ENCODE data around the gene SSTR5.
"Not testable (repeated sequence)": the region's sequence is repeated elsewhere in the genome, so short reads cannot be mapped to it uniquely, and the experiment has no call there.

Gene SSTR5

DNA sequence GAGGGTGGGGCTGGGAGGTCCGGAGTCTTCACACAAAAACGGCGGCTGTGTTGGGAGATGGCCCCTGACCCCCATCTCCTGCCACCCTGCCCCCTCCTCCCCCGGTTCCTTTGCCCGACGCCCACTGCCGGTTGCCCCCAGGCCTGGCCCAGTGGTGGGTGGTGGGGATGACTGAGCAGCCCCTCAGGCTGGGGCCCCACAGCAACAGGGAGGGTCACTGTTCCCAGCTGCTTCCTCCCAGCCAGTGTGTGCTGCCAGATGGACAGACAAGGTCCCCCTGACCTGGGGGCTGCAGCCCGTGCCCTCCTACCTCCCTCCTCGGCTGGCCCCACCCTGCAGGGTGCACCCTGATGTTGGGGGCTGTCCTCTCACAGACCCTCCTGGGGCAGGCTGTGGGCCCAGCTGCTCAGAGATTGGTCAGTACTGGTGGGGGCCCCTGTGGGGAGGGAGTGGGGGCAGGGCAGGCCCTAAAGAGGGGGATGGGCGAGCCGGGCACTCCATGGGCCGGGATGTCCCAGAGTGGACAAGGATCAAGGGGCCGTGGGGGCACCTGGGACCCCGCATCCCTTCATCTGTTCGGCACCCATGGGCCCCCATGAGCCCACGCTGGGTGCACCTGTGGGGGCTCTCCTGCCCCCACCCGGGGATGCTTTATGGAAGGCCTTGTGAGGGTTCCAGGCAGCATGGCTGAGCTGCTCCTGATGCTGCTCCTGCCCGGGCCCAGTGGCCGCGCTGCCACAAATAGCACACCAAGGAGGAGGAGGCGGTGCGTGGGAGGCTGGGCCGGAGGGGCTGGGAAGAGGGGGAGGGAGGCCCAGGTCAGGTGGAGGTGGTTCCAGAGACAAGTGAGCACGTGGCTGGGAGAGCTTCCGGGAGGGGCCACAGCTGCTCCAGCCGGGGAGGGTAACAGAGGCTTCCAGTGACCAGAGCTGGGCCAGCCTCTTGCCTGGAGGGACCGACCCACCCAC is 18.4 kb downstream of the SSTR5 start:
- DNase-seq (ENCODE audit: low spot score), result no peak

DNA sequence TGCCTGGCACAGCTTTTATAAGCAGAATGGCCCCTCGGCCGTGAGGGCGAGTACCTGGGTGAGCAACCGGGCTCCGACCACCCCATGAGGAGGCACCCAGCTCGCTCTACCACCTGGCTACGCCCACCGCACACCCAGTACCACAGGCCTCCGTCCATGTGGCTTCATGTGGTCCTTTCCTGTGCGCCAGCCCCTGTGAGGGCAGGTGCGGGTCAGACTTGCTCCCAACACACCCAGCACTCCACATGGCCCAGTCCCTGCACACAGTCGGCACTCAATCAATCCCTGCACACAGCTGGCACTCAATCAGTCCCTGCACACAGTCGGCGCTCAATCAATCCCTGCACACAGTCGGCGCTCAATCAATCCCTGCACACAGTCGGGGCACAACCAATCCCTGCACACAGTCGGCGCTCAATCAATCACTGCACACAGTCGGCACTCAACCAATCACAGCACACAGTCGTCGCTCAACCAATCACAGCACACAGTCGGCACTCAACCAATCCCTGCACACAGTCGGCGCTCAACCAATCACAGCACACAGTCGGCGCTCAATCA is 19.5 kb downstream of the SSTR5 start:
- no peak for DNase-seq (ENCODE audit: low spot score)

DNA sequence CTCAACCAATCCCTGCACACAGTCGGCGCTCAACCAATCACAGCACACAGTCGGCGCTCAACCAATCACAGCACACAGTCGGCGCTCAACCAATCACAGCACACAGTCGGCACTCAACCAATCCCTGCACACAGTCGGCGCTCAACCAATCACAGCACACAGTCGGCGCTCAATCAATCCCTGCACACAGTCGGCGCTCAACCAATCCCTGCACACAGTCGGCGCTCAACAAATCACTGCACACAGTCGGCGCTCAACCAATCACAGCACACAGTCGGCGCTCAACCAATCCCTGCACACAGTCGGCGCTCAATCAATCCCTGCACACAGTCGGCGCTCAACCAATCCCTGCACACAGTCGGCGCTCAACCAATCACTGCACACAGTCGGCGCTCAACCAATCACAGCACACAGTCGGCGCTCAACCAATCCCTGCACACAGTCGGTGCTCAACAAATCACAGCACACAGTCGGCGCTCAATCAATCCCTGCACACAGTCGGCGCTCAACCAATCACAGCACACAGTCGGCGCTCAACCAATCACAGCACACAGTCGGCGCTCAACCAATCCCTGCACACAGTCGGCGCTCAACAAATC is 20.2 kb downstream of the SSTR5 start:
- DNase-seq (ENCODE audit: low spot score), result not testable (repeated sequence)

DNA sequence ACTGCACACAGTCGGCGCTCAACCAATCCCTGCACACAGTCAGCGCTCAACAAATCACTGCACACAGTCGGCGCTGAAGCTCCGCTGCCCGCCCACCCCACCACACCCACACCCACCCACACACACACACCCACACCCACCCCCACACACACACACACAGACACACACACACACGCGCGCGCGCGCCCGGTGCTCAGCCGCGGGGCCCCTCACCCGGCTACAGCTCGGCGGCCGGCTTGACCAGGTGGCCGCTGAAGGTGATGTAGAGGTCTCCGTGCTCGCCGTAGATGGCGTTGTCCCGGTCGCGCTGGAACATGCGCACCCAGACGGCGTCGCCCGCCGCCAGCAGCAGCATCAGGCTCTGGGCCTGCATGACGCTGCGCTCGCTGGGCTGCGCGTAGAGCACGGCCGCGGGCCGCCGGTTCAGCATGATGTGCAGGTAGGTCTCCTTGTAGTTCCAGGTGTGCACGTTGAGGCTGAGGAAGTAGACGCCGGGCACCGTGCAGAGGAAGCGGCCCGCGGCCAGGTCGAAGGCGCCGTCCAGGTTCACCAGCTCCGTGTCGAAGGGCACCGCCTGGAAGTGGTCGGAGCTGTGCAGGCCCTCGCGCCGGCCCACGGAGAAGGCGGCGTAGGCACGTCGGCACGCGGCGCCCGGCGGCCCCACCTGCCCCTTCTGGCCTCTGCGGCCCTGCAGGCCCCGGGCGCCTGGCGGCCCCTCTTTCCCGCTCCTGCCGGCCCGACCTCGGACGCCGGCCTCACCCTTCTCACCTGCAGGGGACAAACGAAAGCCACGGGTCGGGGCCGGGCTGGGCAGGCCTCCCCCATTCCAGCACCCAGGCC is 21.0 kb downstream of the SSTR5 start:
- DNase-seq (ENCODE audit: low spot score), result no peak

DNA sequence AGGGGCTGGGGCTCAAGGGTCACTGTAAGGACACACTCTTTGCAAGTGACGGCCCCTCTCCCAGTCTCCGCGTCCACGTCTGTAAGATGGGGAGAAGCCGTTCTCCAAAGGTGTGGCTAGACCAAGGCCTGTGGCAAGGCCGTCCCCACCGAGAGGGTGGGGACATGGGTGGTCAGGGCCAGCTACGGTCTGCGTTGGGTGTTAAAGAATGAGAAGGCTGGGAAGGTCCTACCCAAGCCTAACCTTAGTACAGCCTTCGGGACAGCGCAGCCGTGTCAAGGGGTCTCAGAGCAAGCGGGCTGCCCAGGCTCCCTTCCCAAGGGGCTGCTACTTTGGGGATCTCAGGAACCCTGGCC is 21.6 kb downstream of the SSTR5 start:
- DNase-seq (ENCODE audit: low spot score), result no peak

DNA sequence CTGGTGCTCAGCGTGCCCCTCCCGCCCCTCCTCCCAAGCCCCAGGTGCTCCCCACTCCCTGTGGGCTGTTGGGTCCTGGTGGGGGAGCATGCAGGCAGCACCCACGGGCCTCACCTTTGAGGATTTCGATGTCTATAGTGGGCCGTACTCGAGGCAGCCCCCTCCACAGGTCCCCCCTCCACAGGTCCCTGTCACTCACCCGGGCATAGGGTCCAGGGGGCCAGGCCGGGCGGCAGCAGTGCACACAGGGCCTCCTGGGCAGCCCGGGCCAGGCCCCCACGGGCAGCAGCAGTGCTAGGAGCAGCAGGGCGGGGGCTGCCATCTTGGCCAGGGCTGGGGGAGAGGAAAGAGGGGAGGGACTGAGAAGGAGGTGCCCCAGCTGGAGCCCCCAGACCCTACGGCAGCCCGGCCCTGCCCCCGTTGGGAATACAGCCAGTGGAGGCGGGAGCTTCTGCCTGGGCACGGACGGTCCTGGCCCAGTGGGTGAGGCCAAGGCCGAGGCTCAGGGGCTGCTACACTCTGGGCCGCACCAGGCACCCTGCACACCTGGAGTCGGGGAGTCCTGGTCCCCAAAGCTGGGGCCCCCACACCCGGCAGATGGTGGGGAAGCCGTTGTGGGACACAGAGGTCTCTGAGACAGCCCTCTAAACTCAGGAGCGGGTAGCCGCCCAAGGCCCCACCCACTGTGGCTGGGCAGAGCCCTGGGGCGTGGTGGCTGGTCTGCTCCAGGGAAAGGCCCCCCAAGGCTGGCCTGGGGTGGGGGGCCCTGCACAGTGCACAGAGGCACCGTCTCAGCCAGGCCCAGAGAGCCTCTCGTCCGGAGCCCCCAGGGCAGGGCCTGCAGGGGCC is 22.3 kb downstream of the SSTR5 start:
- no peak for DNase-seq (ENCODE audit: low spot score)

DNA sequence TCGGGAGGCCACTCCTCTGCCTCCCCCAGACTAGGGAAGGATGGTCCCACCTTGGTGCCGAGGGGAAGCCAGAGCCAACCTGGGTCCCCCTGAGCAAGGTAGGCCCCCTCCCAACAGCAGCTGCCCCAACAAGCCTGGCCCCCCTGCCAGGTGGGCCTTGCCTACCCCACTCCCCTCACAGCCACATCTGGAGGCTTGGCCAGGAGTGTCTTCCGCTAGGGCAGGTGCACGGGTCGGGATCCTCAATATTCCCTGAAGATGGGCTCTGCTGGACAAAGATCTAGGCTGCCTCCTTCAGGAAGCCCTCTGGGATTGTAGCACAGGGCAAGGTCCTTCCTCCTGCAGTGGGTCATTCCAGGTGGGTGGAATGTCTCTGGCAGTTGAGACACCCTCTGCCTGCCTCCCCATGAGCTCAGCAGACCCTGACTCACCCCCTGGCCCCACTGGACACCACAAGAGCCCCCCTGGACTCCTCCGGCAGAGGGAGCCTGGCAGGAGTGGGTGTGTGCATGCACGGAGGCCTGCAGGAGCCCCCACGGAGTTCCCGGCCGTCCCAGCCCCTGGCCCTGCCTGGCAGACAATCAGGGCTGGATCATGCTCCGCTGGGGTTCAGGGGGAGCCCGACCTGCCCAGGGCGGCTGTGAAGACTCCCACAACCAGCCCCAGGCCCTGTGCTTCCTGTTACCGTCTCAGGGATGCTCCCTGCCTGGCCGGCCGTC is 23.1 kb downstream of the SSTR5 start:
- no peak for DNase-seq (ENCODE audit: low spot score)

DNA sequence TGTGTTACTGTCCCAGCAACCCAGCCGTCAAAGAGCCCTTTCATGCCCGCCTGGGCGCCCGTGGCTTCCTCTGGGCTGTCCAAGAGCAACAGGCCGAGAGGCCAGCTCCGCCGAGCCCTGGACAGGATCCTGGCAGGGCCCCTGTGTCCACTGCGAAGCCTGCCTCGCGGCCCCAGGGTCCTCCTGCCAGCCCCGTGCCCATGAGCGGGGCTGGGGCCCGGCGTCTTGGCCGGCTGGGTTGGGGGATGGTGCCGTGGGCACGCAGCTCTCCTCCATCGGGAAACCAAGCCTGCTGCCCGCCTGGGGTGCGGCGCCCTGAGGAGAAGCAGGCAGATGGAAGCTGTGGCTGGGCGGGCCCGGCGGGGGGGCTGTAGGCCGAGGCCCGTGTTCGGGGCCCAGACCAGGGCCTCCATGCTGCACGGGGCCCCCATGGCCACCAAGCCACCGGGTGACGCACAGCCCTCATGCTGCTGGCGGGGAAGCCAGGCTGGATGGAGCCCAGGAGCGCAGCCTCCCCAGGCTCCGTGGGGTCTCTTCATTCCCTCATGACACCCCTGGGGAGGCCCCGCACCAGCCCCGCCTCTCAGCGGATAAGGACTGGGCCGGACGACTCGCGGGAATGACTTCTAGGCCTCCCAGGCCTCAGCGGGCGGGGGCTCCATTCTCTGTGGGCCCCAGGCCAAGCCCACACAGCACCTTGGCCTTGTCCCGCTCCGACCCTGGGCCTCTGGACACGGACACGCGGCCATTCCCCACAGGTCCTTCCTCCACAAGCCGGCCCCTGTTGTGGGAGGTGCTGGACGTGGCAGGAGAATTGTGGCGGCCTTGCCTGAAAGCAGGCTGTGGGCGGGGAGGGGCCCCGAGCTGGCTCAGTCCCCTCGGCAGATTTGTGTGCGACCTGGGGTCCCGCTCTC is 23.9 kb downstream of the SSTR5 start, which contains the start of gene C1QTNF8:
Gene C1QTNF8, minus strand, starts transcription at position 76 of the 914 bp plus-strand sequence. CDS start 1,322 bp downstream, outside the sequence.
- DNase-seq (ENCODE audit: low spot score), result no peak

DNA sequence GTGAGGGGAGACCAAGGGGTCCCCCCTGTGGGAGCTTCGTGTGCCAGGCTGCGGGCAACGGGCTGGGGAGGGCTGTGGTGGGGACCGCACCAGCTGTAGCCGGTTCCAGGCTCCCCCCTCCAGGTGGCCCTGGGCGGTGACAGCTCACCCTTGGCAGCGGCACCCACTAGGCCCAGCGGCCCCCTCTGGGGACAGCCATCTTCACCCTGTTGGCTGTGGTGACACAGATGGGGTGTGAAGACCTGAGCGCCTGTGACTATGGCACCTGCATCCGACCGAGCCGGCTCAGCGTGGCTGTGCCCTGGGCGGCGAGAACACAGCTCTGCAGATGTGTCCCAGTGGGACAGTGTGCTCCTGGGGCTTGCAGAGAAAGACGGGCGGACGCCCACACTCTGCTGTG is 24.6 kb downstream of the SSTR5 start:
- DNase-seq (ENCODE audit: low spot score), result no peak

DNA sequence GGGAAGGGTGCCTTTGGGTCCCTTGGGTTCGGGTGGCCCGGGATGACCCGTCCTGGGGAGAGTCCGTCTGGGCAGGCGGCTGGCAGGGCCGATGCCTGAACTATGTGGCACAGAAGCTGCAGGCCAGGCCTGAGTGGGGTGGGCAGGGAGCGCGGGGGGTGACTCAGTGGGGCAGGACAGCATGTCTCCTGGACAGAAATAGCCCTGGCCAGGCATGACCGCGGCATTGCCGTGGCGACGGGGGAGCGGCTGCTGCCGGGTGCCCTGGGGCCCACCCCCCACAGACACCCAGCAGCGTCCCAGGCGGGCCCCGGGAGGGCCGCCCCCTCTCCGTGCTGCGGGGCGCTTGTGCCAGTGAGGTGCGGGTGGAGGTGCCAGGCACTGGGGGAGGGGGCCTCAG is 25.3 kb downstream of the SSTR5 start:
- peak; percentile 41 for DNase-seq (ENCODE audit: low spot score)

DNA sequence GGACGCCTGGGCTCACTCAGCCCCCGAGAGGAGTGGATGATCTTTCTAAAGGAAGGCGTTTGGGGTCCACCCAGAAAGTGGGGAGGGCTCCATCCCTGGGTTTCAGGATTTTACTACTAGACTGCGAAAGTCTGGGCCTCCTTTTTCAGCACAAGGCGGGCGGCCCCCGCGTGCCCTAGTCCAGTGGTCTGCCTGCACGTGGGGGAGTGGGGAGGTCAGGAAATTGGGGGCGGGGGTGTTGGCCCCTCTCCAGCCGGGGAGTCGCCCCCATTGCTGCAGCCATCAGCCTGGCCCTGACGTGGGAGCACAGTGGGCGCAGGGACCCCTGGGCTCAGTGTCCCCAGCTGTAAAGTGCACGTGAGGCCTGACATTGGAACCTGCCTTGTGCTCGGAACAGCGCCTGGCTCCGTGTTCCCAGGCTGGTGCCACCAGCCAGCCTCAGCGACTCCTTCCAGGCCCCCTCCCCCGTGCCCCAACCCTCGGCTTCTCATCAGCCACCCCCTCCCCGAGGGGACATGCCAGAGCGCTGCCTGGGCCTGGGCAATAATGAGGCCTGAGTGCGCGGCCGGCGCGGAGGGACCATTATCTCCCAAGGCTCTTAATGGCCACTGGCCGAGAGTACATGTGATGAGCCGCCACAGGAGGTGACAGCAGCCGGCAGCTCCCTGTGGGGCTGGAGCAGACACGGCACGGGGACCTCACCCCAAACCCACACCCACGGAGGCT is 25.9 kb downstream of the SSTR5 start:
- no peak for DNase-seq (ENCODE audit: low spot score)

DNA sequence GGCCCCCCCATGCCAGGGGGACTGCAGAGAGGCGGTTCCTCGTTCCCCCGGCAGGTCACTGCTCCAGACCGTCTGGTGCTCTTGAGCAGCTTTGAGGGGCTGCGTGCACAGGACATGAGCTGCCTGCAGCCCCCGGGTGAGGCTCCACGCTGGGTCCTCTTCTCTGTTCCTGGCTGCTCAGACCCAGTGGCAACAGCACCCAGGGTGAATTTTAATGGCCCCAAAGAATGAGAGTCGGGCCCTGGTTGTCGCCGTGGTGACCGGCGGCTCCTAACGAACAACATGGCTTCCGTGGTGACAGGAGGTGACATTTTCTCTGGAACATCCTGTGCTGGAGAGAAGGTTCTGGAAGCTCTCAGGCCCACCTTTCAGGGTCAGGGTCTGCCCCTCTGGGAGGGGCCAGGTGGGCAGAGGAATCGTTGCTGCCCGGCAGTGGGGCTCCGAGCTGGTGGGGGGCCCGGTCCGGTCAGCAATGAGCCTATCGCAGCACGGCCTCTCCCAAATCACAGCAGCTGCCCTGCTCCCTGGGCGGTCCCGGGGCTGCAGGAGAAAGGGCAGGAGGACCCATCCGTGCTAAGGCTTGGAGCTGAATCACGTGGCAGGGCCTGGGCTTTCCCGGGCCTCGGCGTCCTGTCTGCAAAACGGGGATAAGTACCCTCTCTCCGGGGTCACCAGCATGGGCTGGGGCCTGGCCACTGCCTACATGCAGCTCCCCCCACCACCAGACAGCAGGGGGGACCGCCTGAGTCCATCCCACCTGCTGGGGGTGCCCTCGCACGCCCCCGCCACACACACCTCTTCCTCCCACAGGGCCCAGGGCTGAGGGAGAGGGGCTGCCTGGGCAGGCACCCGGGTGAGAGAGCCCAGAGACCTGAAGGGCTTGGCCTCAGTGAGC is 26.9 kb downstream of the SSTR5 start:
- no peak for DNase-seq (ENCODE audit: low spot score)

DNA sequence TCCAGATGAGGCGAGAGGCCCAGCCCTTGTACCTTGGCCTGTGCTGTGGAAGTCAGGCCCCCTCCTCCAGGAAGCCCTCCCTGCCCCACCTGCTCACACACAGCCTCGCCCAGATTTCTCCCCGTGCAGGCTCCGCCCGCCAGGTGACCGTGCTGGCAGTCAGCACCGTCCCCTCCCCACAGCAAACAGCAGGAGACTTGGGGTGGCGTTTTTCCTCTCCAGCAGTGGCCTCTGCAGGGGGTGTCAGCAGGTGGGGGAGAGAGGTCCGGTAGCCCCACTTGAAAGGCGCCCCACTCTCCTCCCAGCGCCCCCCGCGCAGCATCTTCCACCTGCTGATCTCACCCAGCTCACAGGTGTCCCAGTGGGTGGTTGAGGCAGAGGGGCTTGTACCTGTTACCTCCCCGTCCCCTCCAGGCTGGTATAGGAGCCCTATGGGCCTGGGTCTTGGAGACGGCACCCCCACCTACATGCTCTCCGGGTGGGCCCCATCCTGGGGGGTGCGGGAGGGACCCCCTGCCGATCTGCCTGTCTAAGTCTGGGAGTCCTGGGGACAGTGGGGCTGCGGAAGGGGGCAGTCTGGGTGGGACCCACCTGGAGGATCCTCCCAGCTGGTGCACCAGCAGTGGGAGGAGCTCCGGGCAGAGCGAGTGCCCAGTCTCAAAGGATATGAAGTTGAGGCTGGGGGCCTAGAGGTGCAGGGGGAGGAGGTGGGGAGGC is 27.7 kb downstream of the SSTR5 start:
- no peak for DNase-seq (ENCODE audit: low spot score)

DNA sequence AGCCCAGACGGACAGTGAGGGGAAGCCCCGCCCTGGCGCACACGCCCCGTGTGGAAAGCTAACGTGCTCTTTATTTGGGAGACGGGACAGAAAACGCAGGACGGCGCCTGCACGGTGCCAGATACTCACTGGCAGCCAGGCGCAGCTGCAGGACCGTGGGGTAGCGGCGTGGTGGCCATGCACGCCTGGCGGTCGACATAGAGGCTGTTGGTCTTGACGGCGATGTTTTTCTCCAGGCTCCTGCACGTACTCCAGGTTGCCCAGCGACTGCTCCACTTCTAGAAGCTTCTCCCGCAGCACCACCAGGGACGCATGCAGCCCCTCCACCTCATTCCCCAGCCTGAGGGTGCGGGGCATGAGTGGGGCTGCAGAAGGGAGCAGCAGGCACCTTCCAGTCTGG is 28.6 kb downstream of the SSTR5 start:
- DNase-seq (ENCODE audit: low spot score), result no peak

DNA sequence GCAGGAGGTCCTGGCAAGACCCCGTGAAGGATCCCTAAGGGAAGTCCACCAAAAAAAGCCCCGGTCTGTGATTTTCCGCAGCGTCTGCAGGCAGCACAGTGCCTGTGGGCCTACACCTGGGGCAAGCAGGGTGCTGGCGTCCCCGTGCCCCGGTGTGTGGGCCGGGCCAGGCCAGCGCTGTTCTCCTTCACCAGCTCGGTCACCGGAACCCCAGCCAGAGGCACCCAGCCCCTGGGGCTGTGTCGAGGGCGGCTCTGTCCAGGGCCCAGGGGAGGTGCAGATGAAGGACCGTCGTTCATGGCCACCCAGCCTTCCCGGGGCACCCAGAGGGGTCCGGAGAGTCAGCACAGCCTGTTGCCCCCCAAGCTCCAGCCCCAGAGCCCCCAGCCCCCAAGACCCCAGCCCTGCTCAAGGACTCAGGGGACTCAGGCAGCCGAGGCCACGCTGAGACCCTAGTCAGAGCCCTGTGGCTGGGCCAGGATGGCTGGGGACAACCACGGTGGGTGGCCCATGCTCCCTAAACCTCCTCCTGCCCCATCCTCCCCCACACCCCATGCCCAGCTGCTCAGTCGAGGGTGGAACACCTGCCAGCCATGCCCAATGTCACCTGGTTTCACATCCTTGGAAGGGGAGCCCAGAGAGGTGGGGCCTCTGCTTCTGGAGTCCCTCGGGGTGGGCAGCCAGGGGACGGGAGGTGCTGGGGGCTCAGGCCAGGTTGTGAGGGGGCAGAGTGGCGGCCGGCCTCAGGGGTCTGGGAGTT is 29.2 kb downstream of the SSTR5 start:
- no peak for DNase-seq (ENCODE audit: low spot score)

DNA sequence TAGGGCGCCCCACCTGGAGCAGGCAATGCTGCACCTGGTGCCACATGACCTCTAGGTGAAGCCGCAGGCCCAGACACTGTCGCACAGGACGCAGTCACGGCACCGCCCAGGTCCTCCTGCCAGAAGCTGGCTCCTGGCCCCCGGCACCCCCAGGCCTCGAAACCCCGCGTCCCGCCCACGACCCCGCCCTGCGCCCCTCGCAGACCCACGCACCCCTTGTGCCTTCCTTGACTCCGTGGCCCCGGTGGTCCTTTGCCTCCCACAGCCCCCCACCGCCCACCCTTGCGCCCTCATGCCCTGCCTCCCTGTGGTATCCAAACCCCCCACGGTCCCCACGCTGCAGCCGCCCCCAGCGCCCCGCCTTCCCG is 29.8 kb downstream of the SSTR5 start:
- no peak for DNase-seq (ENCODE audit: low spot score)

Data from GM03348 (cell line).